NB4 (cell line): ENCODE data around the gene DAPP1.

Experiments used
- DNase-seq: peaks from one replicate; pipeline ENCODE4 v3.0.0; 2010; ENCODE audit warnings: low read depth
- H3K4me3 ChIP-seq: one replicate; pipeline ENCODE4 v1.5.1; 2011; ENCODE audit warnings: mild to moderate bottlenecking, low read depth, low read length, moderate library complexity
- MYC ChIP-seq: IDR thresholded peaks from 2 replicates; pipeline ENCODE4 v1.6.1; 2011; ENCODE audit warnings: low read depth, low read length
- POLR2A ChIP-seq: IDR thresholded peaks from 2 replicates; pipeline ENCODE4 v1.6.1; 2011; ENCODE audit warnings: mild to moderate bottlenecking; ENCODE audit not compliant: insufficient read length; ENCODE audit errors: extremely low read depth
- TF ChIP-seq, protein P1 (sequence below): IDR thresholded peaks from one replicate; pipeline ENCODE4 v1.5.1; 2012; ENCODE audit warnings: low read depth, low read length
- TF ChIP-seq, protein P2 (sequence below): IDR thresholded peaks from 2 replicates; pipeline ENCODE4 v1.6.1; 2011; ENCODE audit warnings: low read depth, low read length

Gene DAPP1

DNA sequence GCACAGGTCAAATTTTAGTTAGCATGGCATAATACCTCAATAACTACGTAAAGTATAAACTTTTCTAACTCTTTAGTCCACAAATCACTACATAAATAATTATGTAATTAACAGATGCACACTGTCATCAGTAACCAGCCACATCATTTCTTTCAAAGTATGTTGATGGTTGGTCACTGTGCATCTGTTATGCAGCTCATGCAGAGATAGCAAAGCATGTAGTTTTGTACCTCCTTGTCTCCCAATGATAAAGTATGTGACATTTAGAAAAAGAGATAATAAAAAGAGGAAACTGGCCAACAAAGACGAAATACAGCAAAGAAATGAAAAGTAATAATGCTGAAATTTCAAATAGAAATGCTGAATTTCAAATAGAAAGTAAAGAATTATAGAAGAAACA lies 74.7 kb downstream of the DAPP1 start:
- DNase-seq, result no peak
- TF ChIP-seq MYC, result no peak
- TF ChIP-seq, protein P1, sequence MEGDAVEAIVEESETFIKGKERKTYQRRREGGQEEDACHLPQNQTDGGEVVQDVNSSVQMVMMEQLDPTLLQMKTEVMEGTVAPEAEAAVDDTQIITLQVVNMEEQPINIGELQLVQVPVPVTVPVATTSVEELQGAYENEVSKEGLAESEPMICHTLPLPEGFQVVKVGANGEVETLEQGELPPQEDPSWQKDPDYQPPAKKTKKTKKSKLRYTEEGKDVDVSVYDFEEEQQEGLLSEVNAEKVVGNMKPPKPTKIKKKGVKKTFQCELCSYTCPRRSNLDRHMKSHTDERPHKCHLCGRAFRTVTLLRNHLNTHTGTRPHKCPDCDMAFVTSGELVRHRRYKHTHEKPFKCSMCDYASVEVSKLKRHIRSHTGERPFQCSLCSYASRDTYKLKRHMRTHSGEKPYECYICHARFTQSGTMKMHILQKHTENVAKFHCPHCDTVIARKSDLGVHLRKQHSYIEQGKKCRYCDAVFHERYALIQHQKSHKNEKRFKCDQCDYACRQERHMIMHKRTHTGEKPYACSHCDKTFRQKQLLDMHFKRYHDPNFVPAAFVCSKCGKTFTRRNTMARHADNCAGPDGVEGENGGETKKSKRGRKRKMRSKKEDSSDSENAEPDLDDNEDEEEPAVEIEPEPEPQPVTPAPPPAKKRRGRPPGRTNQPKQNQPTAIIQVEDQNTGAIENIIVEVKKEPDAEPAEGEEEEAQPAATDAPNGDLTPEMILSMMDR, result no peak
- H3K4me3 ChIP-seq, result no peak overlapping the region

DNA sequence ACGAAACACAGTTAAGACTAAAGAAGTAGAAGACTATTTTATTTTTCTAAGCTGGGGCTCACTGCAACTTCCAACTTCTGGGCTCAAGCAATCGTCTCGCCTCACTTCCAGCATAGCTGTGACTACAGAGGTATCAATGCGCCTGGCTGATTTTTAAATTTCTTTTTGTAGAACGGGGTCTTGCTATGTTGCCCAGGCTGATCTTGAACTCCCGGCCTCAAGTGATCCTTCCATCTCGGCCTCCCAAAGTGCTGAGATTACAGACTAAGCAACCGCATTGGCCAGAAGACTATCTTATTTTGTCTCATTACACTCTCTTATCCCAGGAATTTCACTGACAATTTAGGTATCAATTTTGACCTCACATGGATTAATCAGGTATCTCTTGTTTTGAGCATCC lies 76.4 kb downstream of the DAPP1 start:
- TF ChIP-seq, protein P1, result no peak
- TF ChIP-seq, protein P2, sequence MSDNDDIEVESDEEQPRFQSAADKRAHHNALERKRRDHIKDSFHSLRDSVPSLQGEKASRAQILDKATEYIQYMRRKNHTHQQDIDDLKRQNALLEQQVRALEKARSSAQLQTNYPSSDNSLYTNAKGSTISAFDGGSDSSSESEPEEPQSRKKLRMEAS, result no peak
- no peak for TF ChIP-seq POLR2A
- no peak for TF ChIP-seq MYC
- DNase-seq, result no peak
- H3K4me3 ChIP-seq, result peak overlapping the region; percentile 87

DNA sequence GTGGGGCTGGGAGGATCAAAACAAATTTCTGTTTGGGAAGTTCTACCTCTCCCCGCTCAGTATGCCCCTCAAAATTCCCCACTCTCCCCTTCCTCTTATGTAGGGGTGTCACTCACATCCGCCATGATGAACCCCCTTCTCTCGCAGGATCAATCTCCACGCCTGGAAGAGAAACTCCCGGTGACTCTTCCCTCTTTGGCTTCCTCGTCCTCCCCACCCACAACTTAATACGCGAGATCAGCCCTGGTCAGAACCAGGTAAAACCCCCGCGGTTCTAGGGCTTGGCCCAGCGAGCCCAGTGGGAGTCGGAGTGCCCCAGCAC lies 77.2 kb downstream of the DAPP1 start:
- TF ChIP-seq, protein P2, result no peak
- TF ChIP-seq POLR2A, result no peak
- no peak for TF ChIP-seq MYC
- TF ChIP-seq, protein P1, result no peak
- H3K4me3 ChIP-seq, result peak overlapping the region; percentile 87
- DNase-seq, result peak; percentile 5

DNA sequence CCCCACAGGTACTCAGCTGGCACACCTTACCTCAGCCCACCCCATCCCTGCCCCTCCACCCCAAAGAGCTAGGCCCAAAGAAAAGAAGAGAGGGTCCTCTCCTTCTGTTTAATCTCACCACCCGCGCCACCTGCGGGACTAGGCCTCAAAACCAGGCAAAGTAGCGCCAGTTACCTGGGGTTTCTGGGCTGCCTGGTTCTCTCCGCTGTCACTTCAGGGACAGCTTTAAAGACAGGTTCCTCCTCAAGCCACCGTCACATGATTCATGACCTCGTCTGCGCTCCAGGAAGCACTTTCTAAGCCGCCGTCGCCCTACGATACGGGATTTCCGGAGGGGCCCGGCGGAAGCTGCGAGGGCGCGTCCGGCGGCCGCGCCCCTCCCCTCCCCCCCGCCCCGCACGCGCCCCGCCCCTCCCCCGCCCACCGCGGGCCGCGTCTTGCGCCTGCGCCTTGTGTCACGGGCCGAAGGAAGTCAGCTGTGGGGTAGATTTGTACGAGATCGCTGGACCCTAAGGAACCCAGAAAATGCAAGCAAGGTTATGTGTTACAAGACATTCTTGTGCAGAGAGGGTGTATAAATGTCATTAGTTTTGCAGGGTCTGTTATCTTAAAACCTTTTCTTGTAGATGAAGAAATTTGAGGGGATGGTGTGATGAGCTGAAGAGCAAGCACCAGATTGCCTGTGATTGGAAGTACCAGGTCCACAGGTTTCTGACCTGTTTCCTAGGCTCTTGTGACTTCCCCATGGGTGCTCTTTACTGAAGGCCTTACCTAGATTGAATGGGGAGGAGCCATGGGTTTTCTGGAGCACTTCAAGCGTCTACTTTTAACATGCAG lies 77.8 kb downstream of the DAPP1 start, which contains the start of gene LAMTOR3:
TSS of gene LAMTOR3 (minus strand) at position 267 of the 837 bp plus-strand sequence. CDS start 464 bp downstream, outside the sequence.
- H3K4me3 ChIP-seq, result peak within 1 kb of the TSS; percentile 87
- peak; percentile 92 for DNase-seq
- TF ChIP-seq, protein P2, result peak; percentile 73
- TF ChIP-seq POLR2A (peak; percentile 49), MYC (peak; percentile 64; the same call in 1 of the 2 replicates)
- TF ChIP-seq, protein P1, result no peak

DNA sequence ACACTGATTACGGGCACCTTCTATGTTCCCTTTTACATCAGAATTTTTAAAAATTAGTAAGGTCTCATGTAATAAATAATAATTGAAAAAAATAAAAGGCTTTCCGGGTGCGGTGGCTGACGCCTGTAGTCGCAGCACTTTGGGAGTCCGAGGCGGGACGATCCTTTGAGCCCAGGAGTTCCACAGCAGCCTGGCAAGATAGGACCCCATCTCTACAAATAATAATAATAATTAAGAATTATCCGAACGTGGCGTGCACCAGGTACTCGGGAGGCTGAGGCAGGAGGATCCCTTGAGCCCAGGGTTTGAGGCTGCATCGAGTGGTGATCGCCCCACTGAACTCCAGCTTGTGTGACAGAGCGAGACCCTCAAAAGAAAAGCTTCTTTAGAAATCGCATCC lies 78.4 kb downstream of the DAPP1 start:
- no peak for DNase-seq
- TF ChIP-seq MYC (no peak), POLR2A (no peak)
- TF ChIP-seq, protein P2, result no peak
- TF ChIP-seq, protein P1, result no peak
- peak overlapping the region; percentile 62 for H3K4me3 ChIP-seq

DNA sequence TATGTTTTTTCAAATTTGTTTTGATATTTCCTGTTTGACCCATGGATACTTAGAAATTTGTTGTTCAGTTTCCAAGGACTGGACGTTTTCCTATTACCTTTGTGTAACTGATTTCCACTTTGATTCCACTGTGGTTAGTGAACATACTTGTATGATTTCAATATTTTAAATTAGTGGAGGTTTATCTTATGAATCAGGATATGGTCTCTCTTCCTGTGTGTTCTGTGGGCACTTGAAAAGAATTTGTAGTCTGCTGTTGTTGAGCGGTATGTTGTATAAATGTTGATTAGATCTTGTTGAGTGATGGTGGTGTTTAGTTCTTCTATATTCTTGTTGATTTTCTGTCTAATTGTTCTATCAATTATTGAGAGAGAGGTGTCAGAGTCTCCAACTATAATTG lies 98.8 kb downstream of the DAPP1 start:
- no peak for DNase-seq
- no peak overlapping the region for H3K4me3 ChIP-seq
- TF ChIP-seq POLR2A, result no peak
- TF ChIP-seq, protein P2, result no peak
- TF ChIP-seq, protein P1, result no peak
- no peak for TF ChIP-seq MYC
